RWPE2 (cell line): Measurements from ENCODE around the gene HIRA.
"Not testable (repeated sequence)": the region's sequence is repeated elsewhere in the genome, so short reads cannot be mapped to it uniquely, and the experiment has no call there.

Source experiments
- ATAC-seq: fragments of 200-7000 bp; cut with Tn5 transposase; 3 replicates; pipeline ENCODE4 v1.9.1; 2021; ENCODE audit warnings: low read depth
- DNase-seq: peaks from one replicate; pipeline ENCODE4 v3.0.0-alpha.2; 2020; ENCODE audit warnings: low spot score
- H3K27ac ChIP-seq: fragments of 450-650 bp; 2 replicates; pipeline ENCODE4 v1.5.1; 2017; ENCODE audit warnings: mild to moderate bottlenecking; ENCODE audit not compliant: poor library complexity, severe bottlenecking
- H3K27me3 ChIP-seq: fragments of 250-450 bp; sonication (Bioruptor Pico); 2 replicates; pipeline ENCODE4 v1.5.1; 2021; ENCODE audit warnings: mild to moderate bottlenecking, moderate library complexity; ENCODE audit not compliant: insufficient read depth, poor library complexity, severe bottlenecking
- H3K36me3 ChIP-seq: fragments of 250-450 bp; sonication (Bioruptor Pico); 2 replicates; pipeline ENCODE4 v1.5.1; 2020; ENCODE audit warnings: low read depth, mild to moderate bottlenecking, moderate library complexity
- H3K4me1 ChIP-seq: fragments of 250-450 bp; sonication (Bioruptor Pico); 2 replicates; pipeline ENCODE4 v1.5.1; 2021; ENCODE audit warnings: mild to moderate bottlenecking, moderate library complexity; ENCODE audit not compliant: insufficient read depth, poor library complexity, severe bottlenecking
- H3K4me3 ChIP-seq: fragments of 250-450 bp; sonication (Bioruptor Pico); 2 replicates; pipeline ENCODE4 v1.5.1; 2021; ENCODE audit warnings: mild to moderate bottlenecking, moderate library complexity; ENCODE audit not compliant: severe bottlenecking
- H3K9me3 ChIP-seq: fragments of 250-450 bp; sonication (Bioruptor Pico); 2 replicates; pipeline ENCODE4 v1.5.1; 2021; ENCODE audit warnings: mild to moderate bottlenecking, moderate library complexity; ENCODE audit not compliant: severe bottlenecking
- TF ChIP-seq, protein P1 (sequence below): fragments of 450-650 bp; IDR thresholded peaks from one replicate; pipeline ENCODE4 v1.5.1; 2017; ENCODE audit warnings: mild to moderate bottlenecking, moderate library complexity; ENCODE audit not compliant: poor library complexity, severe bottlenecking

Gene HIRA

GRCh38 chr22:19443544-19444211 lies 12.1 kb upstream of the HIRA start:
- TF ChIP-seq, protein P1, sequence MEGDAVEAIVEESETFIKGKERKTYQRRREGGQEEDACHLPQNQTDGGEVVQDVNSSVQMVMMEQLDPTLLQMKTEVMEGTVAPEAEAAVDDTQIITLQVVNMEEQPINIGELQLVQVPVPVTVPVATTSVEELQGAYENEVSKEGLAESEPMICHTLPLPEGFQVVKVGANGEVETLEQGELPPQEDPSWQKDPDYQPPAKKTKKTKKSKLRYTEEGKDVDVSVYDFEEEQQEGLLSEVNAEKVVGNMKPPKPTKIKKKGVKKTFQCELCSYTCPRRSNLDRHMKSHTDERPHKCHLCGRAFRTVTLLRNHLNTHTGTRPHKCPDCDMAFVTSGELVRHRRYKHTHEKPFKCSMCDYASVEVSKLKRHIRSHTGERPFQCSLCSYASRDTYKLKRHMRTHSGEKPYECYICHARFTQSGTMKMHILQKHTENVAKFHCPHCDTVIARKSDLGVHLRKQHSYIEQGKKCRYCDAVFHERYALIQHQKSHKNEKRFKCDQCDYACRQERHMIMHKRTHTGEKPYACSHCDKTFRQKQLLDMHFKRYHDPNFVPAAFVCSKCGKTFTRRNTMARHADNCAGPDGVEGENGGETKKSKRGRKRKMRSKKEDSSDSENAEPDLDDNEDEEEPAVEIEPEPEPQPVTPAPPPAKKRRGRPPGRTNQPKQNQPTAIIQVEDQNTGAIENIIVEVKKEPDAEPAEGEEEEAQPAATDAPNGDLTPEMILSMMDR: no peak
- no peak for ATAC-seq

DNA sequence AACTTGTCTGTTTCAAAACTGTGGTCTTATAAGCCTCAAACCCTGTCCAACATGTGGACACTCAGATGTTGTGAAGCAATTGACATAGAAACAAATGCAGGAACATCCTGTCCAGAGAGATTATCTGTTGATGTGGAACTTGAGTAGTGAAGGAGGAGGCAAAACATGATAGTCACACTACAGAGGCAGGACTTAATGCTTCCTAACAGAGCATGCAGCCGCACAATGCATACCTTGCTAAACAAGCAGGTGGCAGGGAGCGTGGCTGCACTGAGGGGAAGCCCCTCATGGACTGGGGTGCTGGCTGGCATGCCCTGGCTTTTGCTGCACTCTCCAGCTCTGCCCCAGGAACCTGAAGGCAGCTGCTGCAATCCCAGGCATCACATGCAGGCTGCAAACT lies 10.6 kb upstream of the HIRA start:
- H3K27me3 ChIP-seq: no peaks in the 10 kb centered on the region
- H3K9me3 ChIP-seq: no peaks in the 10 kb centered on the region
- H3K4me3 ChIP-seq: no peak overlapping the region
- no peak overlapping the region for H3K27ac ChIP-seq
- H3K4me1 ChIP-seq: no peaks in the 10 kb centered on the region
- no peak for DNase-seq
- H3K36me3 ChIP-seq: peaks cover 55% of the 10 kb centered on the region
- ATAC-seq: no peak
- TF ChIP-seq, protein P1: no peak

More at GRCh38 chr22:19443544-19444211, 12.1 kb upstream of the HIRA start:
- Histone ChIP-seq H3K4me3 (no peak overlapping the region), H3K27ac (no peak overlapping the region), H3K9me3 (no peaks in the 10 kb centered on the region), H3K27me3 (no peaks in the 10 kb centered on the region), H3K4me1 (no peaks in the 10 kb centered on the region), H3K36me3 (peaks cover 50% of the 10 kb centered on the region)
- no peak for DNase-seq

DNA sequence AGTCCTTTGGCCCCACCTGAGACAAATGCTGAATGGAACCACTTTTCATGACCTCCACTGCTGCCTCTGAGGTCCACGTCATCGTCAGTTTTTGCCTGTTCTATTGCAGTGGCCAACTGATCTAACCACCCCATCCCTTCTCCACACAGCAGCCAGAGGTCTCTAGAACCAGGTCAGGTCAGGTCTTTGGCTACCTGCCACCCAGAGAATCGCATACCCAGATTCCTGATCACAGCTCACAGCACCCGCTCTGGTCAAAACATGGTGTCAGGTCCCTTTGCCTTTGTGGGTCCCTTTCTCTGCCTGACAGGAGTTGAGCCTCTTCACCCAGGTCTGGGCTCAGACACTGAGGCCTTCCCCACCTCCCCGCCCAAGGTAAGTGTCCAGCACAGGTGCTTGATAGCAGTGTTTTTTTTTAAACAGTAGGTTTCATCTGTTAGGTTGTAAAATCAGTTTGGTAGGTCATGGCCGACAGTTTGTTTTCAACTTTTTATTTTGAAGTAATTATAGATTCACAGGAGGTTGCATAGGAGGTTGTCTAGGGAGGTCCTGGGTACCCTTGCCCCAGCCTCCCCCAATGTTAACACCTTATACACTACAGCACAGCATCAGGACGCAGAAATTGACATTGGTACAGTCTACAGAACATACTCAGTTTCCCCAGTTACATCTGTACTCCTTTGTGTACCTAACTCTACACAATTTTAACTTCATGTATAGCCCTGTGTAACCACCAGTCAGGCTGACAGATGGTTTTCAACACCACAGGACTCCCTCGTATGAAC lies 9.1 kb upstream of the HIRA start:
- H3K4me3 ChIP-seq: no peak overlapping the region
- peaks cover 51% of the 10 kb centered on the region for H3K36me3 ChIP-seq
- H3K4me1 ChIP-seq: no peaks in the 10 kb centered on the region
- TF ChIP-seq, protein P1: no peak
- DNase-seq: no peak
- H3K9me3 ChIP-seq: no peaks in the 10 kb centered on the region
- no peaks in the 10 kb centered on the region for H3K27me3 ChIP-seq
- no peak overlapping the region for H3K27ac ChIP-seq
- ATAC-seq: no peak

- H3K36me3 ChIP-seq: peaks cover 46% of the 10 kb centered on the region
- ATAC-seq (no peak), DNase-seq (no peak)
Measured at GRCh38 chr22:19438298-19438697, 6.8 kb upstream of the HIRA start.

GRCh38 chr22:19436444-19437161 lies 5.1 kb upstream of the HIRA start:
- not testable (repeated sequence) for H3K4me1 ChIP-seq, H3K27ac ChIP-seq, ATAC-seq, H3K9me3 ChIP-seq, DNase-seq, H3K4me3 ChIP-seq, H3K27me3 ChIP-seq
- peaks cover 30% of the 10 kb centered on the region for H3K36me3 ChIP-seq

More at GRCh38 chr22:19438298-19438697, 6.8 kb upstream of the HIRA start:
- Histone ChIP-seq H3K27me3 (no peaks in the 10 kb centered on the region), H3K9me3 (no peaks in the 10 kb centered on the region), H3K27ac (no peak overlapping the region), H3K4me3 (no peak overlapping the region), H3K4me1 (no peaks in the 10 kb centered on the region)
- TF ChIP-seq, protein P1: no peak
